ENCODE data around the gene SETD1A.

SETD1A gene

DNA sequence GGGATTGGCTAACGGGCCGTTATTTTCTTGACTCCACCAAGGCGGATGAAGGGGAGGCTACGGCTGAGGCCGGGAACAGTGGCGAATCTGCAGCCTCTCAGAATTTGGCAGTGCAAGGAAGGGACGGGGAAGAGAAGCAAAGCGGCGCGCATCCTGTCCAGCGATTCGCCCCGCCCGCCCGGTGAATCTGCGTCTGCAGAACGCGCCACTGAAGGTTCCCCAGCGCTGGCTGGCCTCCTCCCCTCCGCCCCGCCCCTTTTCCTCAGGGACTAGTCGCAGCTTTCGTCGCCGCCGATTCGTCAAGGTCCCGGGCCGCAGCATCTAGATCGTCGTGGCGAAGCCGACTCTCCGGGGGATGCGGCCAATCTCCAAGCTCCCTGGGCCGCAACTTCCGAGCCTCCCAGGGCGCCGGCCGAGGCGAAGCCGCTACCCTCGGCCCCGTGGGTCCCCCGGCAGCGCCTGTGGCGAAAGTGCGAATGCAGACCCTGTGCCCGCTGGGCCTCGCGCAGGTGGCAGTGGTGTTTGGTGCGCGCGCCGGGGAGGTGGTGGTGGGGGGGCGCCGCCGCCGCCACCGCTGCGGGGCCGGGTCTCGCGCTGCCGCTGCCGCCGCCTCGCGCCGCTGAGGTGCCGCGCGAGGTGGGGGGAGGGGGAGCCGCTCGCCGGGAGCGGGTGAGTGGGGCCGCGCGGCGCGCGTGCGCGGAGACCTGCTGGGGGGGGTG lies at the start of gene SETD1A:
SETD1A (plus strand) TSS at position 299 of the 719 bp plus-strand sequence. CDS start 978 bp downstream, outside the sequence.
- DNase-seq, result peak; percentile 72

DNA sequence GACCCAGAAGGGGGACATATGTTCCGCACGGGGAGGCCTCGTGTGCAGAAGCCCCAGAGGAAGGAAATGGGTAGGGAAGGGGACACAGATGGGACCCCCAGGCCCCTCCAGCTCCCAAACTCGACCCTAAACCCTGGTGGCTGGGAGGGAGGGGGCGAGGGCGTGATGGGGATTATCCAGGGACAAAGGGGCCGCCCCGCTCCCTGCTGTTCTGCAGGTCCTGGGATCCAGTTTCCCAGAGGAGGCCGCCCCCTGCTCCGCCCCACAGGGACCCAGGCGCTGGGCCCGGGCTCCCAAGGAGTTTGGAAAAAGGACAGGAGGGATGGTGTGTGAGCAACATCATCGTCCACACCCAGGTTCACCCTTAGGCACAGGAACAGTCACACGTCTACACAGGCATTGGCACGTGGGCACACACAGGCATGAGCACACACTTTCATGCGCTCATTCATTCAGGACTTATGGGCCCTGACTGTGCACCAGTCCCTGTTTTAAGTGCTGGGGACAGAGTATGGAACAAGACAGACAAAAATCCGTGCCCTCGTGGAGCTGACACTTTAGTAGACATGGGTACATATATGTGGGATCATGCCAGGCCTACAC lies 47.0 kb upstream of the SETD1A start:
- no peak for DNase-seq

DNA sequence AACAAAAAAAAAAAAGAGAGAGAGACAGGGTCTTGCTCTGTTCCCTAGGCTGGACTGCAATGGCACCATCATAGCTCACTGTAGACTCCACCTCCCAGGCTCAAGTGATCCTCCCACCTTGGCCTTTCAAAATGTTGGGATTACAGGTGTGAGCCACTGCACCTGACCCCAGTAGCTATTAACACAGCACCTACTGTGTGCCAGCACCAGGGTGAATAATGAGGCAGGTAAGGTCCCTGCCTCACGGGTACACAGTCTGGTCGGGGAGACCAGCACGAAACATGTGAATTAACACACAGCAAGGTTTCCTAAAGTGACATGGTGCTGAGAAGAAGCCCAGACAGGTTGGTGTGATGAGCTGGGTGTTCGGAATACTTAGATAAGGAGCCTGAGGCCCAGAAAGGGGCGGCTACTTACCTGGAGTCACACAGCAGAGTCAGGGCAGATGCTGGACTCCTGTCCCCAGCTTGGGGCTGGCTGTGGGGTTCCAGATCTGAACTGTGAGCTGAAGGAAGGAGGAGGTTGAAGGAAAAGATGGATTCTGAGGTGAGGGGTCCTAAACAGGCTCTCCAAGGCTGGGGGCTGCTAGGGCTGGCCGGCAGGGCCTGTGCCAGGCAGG lies 44.7 kb upstream of the SETD1A start:
- DNase-seq, result no peak

DNA sequence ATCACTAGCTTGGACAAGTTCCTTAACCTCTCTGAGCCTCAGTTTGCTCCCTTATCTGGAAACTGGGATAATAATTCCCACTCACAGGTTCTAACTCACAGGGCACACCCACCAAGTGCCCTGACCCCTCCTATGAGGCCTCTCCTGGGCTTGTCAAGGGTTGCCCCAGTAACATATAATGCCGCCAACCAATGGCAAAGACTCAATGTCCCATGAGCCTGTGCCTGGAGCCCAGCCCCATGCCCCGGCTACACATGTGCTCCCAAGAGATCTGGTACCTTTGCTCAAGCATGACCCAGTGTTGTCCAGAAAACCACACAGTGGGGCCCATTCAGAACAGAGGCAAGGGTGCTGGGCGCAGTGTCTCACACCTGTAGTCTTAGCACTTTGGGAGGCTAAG lies 42.7 kb upstream of the SETD1A start:
- DNase-seq, result no peak

DNA sequence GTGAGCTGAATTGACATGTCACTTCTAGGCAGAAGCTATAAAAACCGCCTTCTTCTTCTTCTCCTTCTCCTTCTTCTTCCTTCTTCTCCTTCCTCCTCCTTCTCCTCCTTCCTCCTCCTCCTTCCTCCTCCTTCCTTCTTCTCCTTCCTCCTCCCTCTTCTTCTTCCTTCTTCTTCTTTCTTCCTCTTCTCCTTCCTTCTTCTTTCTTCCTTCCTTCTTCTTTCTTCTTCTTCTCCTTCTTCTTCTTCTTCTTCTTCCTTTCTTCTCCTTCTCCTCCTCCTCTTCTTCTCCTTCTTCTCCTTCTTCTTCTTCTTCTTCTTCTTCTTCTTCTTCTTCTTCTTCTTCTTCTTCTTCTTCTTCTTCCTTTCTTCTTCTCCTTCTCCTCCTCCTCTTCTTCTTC lies 38.9 kb upstream of the SETD1A start:
- no peak for DNase-seq

DNA sequence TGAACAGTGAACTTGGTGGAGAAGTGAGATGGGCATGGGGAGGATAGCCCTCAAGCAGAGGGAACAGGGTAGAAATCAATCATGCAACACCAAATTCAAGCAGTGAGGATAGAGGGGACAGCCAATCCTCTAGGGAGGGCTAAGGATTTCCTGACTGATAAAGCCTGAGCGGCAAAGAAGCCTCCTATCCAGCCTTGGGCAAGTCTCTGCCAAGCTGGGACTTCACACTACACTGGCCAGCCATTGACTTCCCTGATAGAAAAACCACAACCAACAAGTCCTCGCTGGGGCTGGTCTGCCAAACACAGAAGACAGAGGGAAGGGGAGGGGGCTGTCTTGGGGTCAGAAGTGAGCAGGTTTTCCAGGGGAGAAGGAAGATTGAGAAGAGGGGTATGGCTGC lies 36.7 kb upstream of the SETD1A start:
- DNase-seq, result no peak

DNA sequence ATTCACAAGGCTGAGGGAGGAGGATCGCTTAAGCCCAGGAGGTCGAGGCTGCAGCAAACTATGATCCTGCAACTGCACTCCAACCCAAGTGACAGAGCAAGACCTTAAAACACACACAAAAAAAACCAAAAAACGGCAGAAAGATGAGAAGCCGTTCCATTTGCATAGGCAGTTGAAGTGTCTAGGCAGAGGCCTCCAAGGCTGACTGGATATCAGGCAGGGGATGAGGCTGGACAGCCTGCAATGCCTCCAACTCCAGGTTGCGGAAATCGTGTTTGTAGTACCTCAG lies 36.2 kb upstream of the SETD1A start:
- DNase-seq, result no peak

DNA sequence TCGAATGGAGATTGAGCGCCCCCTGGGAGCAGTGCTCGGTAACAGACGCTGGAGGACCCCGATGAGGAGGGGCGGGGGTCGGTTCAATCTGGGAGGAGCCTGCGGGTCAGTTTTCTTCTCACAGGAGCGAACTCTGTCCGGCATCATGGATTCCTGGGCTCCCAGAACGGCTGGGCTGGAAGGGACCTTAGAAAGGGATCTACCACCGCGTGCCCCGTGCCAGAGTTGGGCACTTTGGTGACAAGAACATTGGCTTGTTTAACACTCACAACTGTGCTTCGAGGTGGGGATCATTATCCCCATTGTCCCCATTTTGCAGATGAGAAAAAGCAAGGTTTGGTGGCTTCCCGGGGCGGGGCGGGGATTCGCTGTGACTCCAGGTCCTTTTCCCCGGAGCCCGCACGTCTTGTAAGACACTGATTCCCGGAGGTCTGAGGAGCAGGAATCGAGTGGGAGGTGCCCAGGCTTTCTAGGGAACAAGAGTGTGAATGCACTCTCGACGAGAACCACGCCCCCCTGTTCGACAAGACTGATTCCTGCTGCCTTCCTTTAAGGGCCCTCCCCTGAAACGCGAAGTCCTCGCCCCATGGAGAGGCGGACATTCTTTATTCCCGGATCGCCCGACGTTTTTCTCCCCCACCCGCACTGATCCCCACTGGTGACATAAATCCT lies 35.7 kb upstream of the SETD1A start:
- peak; percentile 79 for DNase-seq

DNA sequence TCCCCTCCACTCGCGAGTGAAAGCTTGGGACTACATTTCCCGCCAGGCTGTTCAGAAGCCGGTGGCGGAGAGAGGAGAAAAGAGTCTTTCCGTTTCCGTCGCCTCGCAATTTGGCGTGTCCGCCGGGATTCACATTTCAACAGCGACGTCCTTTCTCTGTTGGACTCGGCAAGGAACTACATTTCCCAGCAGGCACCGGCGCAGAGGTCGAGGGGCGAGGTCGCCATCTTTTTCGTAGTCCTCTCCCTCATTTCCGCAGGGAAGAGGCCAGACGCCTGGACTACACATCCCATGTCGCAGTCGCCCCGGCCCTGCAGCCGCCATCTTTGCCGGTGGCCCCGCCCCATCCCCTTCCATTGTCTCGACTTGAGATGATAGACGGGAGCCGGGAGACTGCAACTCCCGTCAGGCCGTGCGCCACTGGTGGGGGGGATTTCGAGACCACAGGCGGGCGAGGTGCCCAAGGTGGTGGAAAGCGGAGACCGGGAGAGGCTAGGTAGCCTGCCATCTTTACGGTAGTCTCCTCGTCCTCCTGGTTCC lies 35.1 kb upstream of the SETD1A start:
- DNase-seq, result peak; percentile 99

DNA sequence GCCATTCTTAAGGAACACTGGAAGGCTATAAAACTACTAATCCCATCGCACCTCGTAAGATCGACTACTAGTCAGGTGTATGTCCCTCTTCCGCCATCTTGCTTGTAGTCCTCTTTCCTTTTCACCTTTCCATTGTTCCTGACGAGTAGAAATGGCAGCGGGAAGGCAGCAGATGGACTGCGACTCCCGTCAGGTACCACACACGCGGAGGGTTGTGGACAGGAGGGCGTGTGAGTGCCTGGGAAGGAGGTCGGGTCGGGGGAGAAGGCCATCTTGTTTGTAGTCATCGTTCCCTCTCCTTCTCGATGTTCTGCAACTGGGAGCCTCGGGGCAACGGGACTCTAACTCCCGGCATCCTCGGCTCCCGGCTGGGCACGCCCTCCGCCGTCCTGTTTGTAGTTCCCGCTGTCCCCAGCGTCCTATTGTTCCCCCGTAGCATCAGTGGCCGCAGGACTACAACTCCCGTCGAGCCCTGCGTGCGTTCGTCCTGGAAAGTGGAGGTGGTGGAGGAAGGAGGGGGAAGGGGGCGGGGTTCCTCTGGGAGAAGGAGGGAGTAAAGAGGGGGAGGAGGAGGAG lies 34.5 kb upstream of the SETD1A start:
- DNase-seq, result peak; percentile 99

DNA sequence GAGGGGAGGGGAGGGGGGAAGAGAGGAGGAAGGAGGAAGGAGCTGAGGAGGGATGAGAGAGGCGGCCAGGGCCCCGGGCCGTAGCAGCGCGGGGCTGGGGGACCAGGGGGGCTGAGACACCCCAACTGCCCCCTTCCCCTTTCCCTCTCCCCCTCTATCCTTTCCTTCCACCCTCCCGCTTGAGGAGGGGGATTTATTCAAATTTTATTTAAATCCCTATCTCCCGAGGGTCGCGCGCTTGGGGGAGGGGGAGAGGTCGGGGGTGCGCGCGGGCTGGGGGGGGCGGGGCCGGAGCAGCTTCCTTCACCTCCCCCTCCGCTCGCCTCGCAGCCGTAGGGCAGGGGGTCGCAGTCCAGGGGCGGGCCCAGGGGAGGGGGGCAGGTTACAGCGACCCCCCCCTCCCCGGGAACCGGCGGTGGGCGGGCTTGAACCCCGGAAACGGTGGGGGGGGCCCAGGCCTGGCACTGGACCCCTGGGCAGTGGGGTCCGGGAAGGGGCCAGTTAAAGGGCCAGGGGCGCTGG lies 33.9 kb upstream of the SETD1A start, which contains the start of gene FBXL19:
FBXL19 (plus strand) TSS at position 19 of the 522 bp plus-strand sequence. CDS start 2,183 bp downstream, outside the sequence.
- no peak for DNase-seq

DNA sequence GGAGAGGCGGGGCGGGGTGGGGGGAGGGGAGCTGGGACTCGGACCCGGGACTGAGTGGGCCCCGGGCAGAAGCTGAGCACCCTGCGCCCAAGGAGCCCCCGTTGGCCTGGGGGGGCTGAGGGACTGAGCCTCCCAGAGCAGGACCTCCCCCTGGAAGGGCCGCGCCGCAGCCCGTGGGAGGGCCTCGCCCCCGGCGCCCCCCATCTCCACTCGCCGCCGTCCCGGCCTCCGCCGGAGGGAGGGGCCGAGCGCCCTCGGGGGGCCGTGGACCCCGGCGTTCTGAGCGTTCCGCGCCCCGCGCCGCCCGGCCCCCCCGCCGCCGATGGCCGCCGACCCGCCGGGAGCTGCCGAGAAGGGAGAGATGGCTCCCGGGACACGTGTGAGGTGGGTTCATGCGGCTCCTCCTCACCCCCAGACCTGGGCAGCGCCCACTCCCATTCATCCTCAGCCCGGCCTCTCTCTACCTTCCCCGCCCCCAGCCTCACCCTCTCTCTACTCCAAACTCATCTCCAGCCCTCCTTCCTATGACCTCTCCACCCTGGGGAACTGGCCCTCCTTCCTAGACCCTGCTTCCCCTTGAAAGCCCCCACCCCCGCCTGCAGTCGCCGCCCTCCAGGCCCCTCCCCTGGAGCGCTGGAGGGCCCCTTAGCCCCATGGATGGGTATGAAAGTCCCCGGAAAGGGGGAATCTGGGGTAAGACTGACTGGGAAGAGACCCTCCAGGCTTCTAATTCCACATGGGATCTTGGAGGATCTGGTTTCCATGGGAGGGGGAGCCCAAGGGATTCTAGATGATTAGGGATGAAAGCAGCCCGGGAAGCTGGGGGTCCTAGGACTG lies 33.3 kb upstream of the SETD1A start:
- no peak for DNase-seq

DNA sequence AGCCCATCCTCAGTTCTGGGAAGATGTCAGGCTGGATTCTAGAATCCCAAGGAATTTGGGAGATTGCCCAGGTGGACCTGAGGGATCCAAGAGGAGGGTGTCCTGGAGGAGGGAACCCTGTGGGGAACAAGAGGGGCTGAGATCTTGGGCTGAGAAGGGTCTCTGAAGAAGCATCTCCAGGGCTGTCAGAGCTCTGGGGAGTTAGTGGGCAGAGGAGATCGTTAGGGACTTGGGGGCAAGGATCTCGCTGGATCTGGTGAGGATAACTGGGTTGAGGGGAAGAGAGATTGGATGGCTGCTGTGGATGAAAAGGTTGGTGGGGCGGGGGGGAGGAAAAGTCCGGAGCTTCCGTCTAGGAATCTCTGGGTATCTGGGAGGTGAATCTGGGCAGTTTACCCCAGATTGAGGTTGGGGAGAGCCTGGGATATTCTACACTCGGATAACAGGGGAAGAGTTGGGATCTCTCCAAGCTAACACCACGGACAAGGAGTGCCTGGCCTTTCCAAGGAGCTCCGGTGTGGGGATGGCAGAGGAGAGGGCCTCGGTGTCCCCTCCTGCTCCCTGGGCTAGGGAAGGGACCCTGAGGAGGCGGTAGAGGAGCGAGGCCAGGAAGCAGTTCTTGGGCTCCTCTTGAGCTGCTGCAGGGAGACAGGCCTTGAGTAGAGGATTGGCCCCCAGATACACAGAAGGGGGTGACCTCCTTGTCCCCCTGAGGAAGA lies 32.5 kb upstream of the SETD1A start:
- no peak for DNase-seq

DNA sequence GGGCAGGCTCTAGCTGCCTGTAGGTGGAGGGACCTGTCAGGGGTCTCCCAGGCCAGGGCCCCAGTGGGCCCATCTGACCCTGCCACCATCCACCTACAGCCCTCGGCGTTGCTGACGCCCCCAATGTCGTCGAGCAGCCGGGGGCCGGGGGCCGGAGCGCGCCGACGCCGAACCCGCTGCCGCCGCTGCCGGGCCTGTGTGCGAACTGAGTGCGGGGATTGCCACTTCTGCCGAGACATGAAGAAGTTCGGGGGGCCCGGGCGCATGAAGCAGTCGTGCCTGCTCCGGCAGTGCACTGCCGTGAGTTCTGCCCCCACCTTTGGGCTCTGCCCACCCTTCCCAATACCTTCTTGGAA lies 31.9 kb upstream of the SETD1A start:
- DNase-seq, result no peak

DNA sequence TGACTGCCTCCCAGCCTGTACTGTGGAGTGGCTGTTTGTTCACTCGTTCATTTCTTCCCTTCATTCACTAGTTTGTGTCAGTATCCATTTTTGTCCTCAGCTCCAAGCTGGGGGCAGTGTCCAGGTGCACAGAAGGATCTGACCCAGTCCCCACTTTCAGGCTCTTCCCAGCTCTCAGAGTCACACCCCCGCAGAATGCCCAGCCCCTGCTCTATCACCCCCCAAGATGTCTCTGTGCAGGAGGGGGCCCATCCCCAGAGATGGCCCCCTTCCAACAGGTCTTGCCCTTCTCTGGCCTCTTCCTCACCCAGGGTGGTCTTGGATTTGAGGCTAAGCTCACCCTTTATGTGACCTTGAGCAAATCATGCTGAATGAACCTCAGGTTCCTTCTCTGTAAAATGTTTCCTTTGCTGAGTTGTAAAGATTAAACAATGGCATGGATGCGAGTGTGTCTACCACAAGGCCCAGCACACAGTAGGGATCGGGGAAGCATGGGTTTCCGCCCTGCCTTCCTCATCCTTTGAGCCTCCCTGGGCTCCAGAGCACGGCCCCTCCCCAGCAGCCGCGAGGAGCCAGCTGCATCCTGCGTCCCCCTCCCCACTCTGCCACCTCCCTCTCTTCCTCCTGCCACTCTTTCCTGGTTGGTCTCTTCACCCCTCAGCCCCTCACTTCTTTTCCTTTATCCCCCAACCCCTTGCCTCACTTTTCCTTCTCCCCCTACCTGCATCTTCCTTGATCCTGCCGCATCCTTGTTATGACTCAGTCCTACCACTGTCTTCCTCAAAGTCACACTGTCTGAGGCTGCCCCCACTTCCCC lies 31.4 kb upstream of the SETD1A start:
- DNase-seq, result no peak

DNA sequence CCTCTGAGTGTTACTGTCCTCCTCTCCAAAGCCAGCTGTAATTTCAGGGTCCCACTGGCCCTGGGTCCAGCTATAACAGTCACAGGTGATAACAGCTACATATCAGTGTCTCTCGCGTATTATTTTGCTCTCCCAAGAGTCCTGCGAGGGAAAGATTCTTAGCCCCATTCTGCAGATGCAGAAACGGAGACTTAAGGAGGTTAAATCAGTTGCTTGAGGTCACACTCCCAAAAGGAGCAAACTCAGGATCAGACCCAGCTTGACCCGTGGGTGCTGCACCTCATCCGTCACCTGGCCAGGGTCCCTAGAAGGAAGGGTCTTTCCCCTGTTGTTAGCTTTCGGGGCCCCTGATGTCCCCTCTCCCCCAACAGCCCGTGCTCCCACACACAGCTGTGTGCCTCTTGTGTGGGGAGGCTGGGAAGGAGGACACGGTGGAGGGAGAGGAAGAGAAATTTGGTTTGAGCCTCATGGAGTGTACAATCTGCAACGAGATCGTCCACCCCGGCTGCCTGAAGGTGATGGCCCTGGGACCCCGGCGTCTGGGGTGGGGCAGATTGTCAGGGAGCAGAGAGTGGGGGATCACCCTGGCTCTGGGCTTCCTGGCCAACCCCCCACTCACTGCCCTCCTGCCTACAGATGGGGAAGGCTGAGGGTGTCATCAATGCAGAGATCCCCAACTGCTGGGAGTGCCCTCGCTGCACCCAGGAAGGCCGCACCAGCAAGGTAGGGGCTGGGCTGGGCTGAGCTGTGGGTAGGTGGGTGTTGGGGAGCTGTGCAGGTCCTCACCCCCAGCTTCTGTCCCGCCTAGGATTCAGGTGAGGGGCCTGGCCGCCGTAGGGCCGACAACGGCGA lies 30.4 kb upstream of the SETD1A start:
- DNase-seq, result no peak

DNA sequence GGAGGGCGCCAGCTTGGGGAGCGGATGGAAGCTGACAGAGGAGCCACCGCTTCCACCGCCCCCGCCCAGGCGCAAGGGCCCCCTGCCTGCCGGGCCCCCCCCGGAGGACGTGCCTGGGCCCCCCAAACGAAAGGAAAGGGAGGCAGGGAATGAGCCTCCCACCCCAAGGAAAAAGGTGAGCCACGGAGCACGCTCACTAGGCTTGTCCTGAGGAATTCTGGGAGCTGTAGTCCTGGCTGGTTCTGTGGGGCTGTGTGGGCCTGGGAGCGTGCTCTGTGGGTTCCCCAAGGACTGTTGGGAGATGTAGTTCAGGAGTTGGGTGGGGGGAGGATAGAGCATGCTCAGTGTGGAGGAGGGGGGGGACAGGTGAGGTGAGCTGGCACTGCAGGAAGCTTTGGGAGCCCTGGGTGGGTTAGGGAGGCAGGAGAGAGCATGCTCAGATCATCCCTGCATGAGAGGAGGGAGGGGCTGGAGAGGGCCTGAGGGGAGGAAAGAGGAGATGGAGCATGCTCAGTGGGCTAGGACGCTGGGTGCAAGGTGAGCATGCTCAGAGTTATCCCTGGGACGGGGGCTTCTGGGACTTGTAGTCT lies 29.7 kb upstream of the SETD1A start:
- DNase-seq, result peak; percentile 49

DNA sequence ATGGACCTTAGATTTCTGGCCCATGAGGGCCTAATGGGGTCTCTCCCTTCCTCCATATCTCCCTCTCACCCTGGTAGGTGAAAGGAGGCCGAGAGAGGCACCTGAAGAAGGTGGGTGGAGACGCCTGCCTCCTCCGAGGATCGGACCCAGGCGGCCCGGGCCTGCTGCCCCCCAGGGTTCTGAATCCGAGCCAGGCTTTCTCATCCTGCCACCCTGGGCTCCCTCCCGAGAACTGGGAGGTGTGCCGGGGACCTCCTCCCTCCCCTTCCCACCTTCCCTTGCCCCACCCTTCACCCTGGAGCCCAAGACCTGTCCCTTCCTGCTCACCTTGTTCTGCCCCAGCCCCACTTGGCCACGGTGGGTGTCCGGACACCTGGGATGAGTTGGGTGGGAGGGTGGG lies 29.2 kb upstream of the SETD1A start:
- no peak for DNase-seq

DNA sequence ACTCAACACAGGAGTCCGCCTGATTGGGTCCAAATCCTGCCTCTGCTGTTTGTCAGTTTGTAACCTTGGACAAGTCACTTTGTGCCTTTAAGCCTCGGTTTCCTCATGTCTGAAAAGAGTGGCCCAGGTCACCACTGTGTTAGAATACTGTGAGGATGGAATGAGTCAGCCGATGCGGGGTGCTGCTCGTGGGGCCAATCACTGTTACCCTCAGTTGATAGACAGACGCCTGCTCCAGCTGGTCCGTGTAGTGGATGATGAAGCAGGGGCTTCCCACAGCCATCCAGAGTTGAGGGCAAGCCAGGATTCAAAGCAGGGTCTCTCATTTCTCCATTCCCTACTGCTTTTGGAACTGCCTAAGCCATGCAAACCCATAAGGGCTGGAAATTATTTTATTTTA lies 28.4 kb upstream of the SETD1A start:
- DNase-seq, result no peak
